Skeletal muscle satellite cell (primary cell): Measurements from ENCODE around the gene DDX24.

ENCODE experiments used
- H3K27me3 ChIP-seq: 2 replicates; pipeline ENCODE4 v1.7.0; 2013; ENCODE audit warnings: low read length; ENCODE audit not compliant: control insufficient read depth, insufficient read depth
- H3K36me3 ChIP-seq: 2 replicates; pipeline ENCODE4 v1.7.0; 2013; ENCODE audit warnings: mild to moderate bottlenecking, control low read depth, low read length; ENCODE audit not compliant: insufficient read depth
- H3K4me1 ChIP-seq: 2 replicates; pipeline ENCODE4 v1.7.0; 2013; ENCODE audit warnings: low read length; ENCODE audit not compliant: control insufficient read depth, insufficient read depth
- H3K4me2 ChIP-seq: 2 replicates; pipeline ENCODE4 v1.7.0; 2013; ENCODE audit warnings: mild to moderate bottlenecking, low read length
- H3K4me3 ChIP-seq: 2 replicates; pipeline ENCODE4 v1.7.0; 2013; ENCODE audit warnings: low read length
- H3K9ac ChIP-seq: 2 replicates; pipeline ENCODE4 v1.7.0; 2013; ENCODE audit warnings: mild to moderate bottlenecking, low read depth, low read length, moderate library complexity
- H3K9me3 ChIP-seq: replicated peaks from 2 replicates; pipeline ENCODE4 v1.7.0; 2013; ENCODE audit warnings: mild to moderate bottlenecking, control low read depth, low read length

Gene DDX24

DNA sequence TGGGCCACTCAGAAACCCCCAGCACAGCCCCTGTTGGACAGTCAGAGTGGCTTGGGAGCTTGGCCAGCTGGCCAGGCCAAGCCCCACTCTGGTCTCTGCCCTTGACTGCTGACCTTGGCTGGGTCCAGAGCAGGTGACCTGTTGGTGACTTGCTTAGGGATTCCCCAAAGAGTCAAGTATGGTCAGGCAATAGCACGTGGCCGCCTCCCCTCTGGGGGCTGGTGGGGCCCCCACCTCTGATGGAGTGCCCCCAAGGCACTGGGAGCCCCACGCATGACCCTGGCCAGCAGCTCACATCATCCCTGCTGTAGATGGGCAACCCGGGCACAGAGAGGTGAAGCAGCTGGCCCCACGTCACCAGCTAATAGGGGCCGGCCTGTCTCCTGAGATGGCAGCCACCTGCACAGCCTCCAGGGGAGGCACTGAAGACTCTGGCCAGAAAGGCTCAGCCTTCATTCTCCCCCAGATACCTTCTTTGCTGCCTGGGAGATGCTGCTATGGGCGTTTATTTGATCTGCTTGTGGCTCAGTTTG is 82.1 kb downstream of the DDX24 start:
- H3K9ac ChIP-seq: no peak overlapping the region
- H3K36me3 ChIP-seq: no peaks in the 10 kb centered on the region
- peaks cover 16% of the 10 kb centered on the region for H3K4me1 ChIP-seq
- H3K4me3 ChIP-seq: no peak overlapping the region
- H3K9me3 ChIP-seq: no peaks in the 10 kb centered on the region
- peaks cover 25% of the 10 kb centered on the region for H3K27me3 ChIP-seq
- H3K4me2 ChIP-seq: no peak overlapping the region
